WTC11 (cell line): ENCODE results near the gene KSR2. TPM values are rescaled to one million over a fixed set of nuclear protein-coding genes. Genes with fewer than 3 reads are reported as not detected.

Experiments
- ATAC-seq: fragments of 200-7000 bp; cut with Tn5 transposase; 2 replicates; pipeline ENCODE4 v1.10.0; 2021; ENCODE audit warnings: mild to moderate bottlenecking, moderate library complexity
- CTCF ChIA-PET: fragments of 300-600 bp; sonication (Branson Sonifier 250); formaldehyde crosslinking; loops from one replicate; lab custom pipeline; 2021; ENCODE audit warnings: antibody characterized with exemption; lab: Charles Lee
- POLR2A ChIA-PET: fragments of 350-600 bp; sonication (Branson Sonifier 250); formaldehyde crosslinking; loops from one replicate; lab custom pipeline; 2021; ENCODE audit warnings: antibody characterized with exemption; lab: Charles Lee
- DNase-seq: peaks from one replicate; pipeline ENCODE4 v3.0.0; 2021; ENCODE audit warnings: low spot score
- H3K27ac Mint-ChIP-seq: 2 replicates; pipeline ENCODE4 v1.8.0; 2021; ENCODE audit warnings: mixed read lengths
- H3K27me3 Mint-ChIP-seq: 2 replicates; pipeline ENCODE4 v1.8.0; 2021; ENCODE audit warnings: low read depth, mild to moderate bottlenecking, moderate library complexity, mixed read lengths
- H3K36me3 Mint-ChIP-seq: 2 replicates; pipeline ENCODE4 v1.8.0; 2021; ENCODE audit warnings: mixed read lengths
- H3K4me1 Mint-ChIP-seq: 2 replicates; pipeline ENCODE4 v1.8.0; 2022; ENCODE audit warnings: mixed read lengths
- H3K4me3 Mint-ChIP-seq: 2 replicates; pipeline ENCODE4 v1.8.0; 2021; ENCODE audit warnings: mild to moderate bottlenecking, moderate library complexity, mixed read lengths
- H3K9me3 Mint-ChIP-seq: 2 replicates; pipeline ENCODE4 v1.8.0; 2021; ENCODE audit warnings: mixed read lengths
- EMX1 ChIP-seq: fragments of 250-450 bp; sonication (Bioruptor Pico); IDR thresholded peaks from 2 replicates; pipeline ENCODE4 v1.8.0; 2021; ENCODE audit warnings: mild to moderate bottlenecking
- ETV6 ChIP-seq: sonication (generic); formaldehyde crosslinking; IDR thresholded peaks from 2 replicates; pipeline ENCODE4 v1.8.1; 2022; ENCODE audit warnings: mild to moderate bottlenecking, missing genetic modification reagents
- FOXJ3 ChIP-seq: sonication (generic); formaldehyde crosslinking; IDR thresholded peaks from 2 replicates; pipeline ENCODE4 v1.9.0; 2021; ENCODE audit warnings: missing genetic modification reagents, mild to moderate bottlenecking, borderline replicate concordance
- IRF2 ChIP-seq: sonication (generic); formaldehyde crosslinking; IDR thresholded peaks from 2 replicates; pipeline ENCODE4 v1.8.0; 2022; ENCODE audit warnings: low read depth, missing genetic modification reagents, borderline replicate concordance
- NFE2L1 ChIP-seq: sonication (generic); formaldehyde crosslinking; IDR thresholded peaks from 2 replicates; pipeline ENCODE4 v1.8.1; 2023; ENCODE audit warnings: missing genetic modification reagents
- NR1H2 ChIP-seq: sonication (generic); formaldehyde crosslinking; IDR thresholded peaks from 2 replicates; pipeline ENCODE4 v1.9.0; 2021; ENCODE audit warnings: mild to moderate bottlenecking, moderate library complexity, missing genetic modification reagents
- NR2C2 ChIP-seq: sonication (generic); formaldehyde crosslinking; IDR thresholded peaks from 2 replicates; pipeline ENCODE4 v1.8.0; 2022; ENCODE audit warnings: mild to moderate bottlenecking, missing genetic modification reagents
- RELA ChIP-seq: sonication (generic); formaldehyde crosslinking; IDR thresholded peaks from 2 replicates; pipeline ENCODE4 v1.8.1; 2022; ENCODE audit warnings: missing genetic modification reagents, mild to moderate bottlenecking, borderline replicate concordance
- TP53 ChIP-seq: sonication (generic); formaldehyde crosslinking; IDR thresholded peaks from 2 replicates; pipeline ENCODE4 v1.8.1; 2023; ENCODE audit warnings: mild to moderate bottlenecking, missing genetic modification reagents
- ZNF121 ChIP-seq: sonication (generic); formaldehyde crosslinking; IDR thresholded peaks from 2 replicates; pipeline ENCODE4 v1.8.0; 2023; ENCODE audit warnings: missing genetic modification reagents
- ZNF219 ChIP-seq: sonication (generic); formaldehyde crosslinking; IDR thresholded peaks from 2 replicates; pipeline ENCODE4 v1.8.0; 2023; ENCODE audit warnings: missing genetic modification reagents, mild to moderate bottlenecking, borderline replicate concordance
- total RNA-seq: library from RNA; stranded (reverse); gene quantifications from 3 replicates; pipeline ENCODE4 v1.2.3, GENCODE V29; 2021
- TF ChIP-seq, protein P1 (sequence below): sonication (generic); formaldehyde crosslinking; IDR thresholded peaks from 2 replicates; pipeline ENCODE4 v1.8.0; 2023; ENCODE audit warnings: missing genetic modification reagents, mild to moderate bottlenecking, borderline replicate concordance
- TF ChIP-seq, protein P2 (sequence below): fragments of 250-450 bp; sonication (Bioruptor Pico); IDR thresholded peaks from 2 replicates; pipeline ENCODE4 v1.9.0; 2021; ENCODE audit warnings: mild to moderate bottlenecking
- TF ChIP-seq, protein P3 (sequence below): fragments of 250-450 bp; sonication (Bioruptor Pico); IDR thresholded peaks from 2 replicates; pipeline ENCODE4 v1.9.0; 2021; ENCODE audit warnings: mild to moderate bottlenecking, borderline replicate concordance
- TF ChIP-seq, protein P4 (sequence below): sonication (generic); formaldehyde crosslinking; IDR thresholded peaks from 2 replicates; pipeline ENCODE4 v1.8.0; 2022; ENCODE audit warnings: mild to moderate bottlenecking, missing genetic modification reagents
- TF ChIP-seq, protein P5 (sequence below): sonication (generic); formaldehyde crosslinking; IDR thresholded peaks from 2 replicates; pipeline ENCODE4 v1.8.1; 2022; ENCODE audit warnings: mild to moderate bottlenecking, missing genetic modification reagents, moderate library complexity, borderline replicate concordance

KSR2 gene
- total RNA-seq, 1 experiment from 2014 or later, result 2.4 TPM

DNA sequence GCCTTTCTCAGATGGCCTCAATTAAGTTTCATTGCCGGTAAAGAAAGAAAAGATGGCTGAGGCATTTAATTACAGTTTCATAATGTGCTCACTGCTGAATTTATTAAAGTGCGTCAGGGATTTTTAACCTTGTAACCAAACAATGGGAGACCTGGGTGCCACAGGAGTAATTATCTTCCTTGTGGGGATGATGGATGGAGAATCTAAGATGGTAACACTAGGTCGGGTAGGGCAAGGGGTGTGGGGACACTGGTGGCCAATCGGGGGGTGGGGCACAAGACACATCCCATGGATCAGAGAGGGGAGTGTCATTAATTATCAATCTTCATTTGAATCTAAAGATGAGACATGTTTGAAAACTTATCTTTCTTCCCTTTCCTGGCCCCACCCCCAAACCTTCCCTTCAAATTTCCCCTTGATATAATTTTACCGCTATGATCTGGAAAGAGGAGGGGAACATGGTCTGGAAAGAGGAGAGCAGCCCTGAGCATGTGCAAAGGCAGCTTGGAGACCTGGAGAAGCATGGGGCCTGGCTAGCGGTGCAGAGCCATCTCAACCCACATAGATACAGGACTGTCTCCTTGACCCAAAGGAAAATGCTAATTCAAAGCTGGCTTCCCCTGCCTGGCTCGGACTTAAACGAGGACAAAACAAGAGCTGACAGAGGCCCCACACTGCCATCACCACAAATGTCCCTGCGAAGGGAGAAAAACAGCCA is 376.0 kb downstream of the KSR2 start:
- peaks cover 8% of the 10 kb centered on the region for H3K9me3 Mint-ChIP-seq
- TF ChIP-seq NR1H2 (CRISPR knock-in tag) (no peak), IRF2 (CRISPR knock-in tag) (no peak), RELA (CRISPR knock-in tag) (no peak), TP53 (CRISPR knock-in tag) (no peak), FOXJ3 (CRISPR knock-in tag) (no peak), ZNF219 (CRISPR knock-in tag) (no peak), ETV6 (no peak), EMX1 (CRISPR knock-in tag) (no peak), NFE2L1 (CRISPR knock-in tag) (no peak), NR2C2 (CRISPR knock-in tag) (no peak), ZNF121 (no peak)
- TF ChIP-seq, protein P1, sequence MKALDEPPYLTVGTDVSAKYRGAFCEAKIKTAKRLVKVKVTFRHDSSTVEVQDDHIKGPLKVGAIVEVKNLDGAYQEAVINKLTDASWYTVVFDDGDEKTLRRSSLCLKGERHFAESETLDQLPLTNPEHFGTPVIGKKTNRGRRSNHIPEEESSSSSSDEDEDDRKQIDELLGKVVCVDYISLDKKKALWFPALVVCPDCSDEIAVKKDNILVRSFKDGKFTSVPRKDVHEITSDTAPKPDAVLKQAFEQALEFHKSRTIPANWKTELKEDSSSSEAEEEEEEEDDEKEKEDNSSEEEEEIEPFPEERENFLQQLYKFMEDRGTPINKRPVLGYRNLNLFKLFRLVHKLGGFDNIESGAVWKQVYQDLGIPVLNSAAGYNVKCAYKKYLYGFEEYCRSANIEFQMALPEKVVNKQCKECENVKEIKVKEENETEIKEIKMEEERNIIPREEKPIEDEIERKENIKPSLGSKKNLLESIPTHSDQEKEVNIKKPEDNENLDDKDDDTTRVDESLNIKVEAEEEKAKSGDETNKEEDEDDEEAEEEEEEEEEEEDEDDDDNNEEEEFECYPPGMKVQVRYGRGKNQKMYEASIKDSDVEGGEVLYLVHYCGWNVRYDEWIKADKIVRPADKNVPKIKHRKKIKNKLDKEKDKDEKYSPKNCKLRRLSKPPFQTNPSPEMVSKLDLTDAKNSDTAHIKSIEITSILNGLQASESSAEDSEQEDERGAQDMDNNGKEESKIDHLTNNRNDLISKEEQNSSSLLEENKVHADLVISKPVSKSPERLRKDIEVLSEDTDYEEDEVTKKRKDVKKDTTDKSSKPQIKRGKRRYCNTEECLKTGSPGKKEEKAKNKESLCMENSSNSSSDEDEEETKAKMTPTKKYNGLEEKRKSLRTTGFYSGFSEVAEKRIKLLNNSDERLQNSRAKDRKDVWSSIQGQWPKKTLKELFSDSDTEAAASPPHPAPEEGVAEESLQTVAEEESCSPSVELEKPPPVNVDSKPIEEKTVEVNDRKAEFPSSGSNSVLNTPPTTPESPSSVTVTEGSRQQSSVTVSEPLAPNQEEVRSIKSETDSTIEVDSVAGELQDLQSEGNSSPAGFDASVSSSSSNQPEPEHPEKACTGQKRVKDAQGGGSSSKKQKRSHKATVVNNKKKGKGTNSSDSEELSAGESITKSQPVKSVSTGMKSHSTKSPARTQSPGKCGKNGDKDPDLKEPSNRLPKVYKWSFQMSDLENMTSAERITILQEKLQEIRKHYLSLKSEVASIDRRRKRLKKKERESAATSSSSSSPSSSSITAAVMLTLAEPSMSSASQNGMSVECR, result no peak
- TF ChIP-seq, protein P2, sequence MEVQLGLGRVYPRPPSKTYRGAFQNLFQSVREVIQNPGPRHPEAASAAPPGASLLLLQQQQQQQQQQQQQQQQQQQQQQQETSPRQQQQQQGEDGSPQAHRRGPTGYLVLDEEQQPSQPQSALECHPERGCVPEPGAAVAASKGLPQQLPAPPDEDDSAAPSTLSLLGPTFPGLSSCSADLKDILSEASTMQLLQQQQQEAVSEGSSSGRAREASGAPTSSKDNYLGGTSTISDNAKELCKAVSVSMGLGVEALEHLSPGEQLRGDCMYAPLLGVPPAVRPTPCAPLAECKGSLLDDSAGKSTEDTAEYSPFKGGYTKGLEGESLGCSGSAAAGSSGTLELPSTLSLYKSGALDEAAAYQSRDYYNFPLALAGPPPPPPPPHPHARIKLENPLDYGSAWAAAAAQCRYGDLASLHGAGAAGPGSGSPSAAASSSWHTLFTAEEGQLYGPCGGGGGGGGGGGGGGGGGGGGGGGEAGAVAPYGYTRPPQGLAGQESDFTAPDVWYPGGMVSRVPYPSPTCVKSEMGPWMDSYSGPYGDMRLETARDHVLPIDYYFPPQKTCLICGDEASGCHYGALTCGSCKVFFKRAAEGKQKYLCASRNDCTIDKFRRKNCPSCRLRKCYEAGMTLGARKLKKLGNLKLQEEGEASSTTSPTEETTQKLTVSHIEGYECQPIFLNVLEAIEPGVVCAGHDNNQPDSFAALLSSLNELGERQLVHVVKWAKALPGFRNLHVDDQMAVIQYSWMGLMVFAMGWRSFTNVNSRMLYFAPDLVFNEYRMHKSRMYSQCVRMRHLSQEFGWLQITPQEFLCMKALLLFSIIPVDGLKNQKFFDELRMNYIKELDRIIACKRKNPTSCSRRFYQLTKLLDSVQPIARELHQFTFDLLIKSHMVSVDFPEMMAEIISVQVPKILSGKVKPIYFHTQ (CRISPR knock-in tag), result no peak
- TF ChIP-seq, protein P3, sequence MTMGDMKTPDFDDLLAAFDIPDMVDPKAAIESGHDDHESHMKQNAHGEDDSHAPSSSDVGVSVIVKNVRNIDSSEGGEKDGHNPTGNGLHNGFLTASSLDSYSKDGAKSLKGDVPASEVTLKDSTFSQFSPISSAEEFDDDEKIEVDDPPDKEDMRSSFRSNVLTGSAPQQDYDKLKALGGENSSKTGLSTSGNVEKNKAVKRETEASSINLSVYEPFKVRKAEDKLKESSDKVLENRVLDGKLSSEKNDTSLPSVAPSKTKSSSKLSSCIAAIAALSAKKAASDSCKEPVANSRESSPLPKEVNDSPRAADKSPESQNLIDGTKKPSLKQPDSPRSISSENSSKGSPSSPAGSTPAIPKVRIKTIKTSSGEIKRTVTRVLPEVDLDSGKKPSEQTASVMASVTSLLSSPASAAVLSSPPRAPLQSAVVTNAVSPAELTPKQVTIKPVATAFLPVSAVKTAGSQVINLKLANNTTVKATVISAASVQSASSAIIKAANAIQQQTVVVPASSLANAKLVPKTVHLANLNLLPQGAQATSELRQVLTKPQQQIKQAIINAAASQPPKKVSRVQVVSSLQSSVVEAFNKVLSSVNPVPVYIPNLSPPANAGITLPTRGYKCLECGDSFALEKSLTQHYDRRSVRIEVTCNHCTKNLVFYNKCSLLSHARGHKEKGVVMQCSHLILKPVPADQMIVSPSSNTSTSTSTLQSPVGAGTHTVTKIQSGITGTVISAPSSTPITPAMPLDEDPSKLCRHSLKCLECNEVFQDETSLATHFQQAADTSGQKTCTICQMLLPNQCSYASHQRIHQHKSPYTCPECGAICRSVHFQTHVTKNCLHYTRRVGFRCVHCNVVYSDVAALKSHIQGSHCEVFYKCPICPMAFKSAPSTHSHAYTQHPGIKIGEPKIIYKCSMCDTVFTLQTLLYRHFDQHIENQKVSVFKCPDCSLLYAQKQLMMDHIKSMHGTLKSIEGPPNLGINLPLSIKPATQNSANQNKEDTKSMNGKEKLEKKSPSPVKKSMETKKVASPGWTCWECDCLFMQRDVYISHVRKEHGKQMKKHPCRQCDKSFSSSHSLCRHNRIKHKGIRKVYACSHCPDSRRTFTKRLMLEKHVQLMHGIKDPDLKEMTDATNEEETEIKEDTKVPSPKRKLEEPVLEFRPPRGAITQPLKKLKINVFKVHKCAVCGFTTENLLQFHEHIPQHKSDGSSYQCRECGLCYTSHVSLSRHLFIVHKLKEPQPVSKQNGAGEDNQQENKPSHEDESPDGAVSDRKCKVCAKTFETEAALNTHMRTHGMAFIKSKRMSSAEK, result no peak
- TF ChIP-seq, protein P4, sequence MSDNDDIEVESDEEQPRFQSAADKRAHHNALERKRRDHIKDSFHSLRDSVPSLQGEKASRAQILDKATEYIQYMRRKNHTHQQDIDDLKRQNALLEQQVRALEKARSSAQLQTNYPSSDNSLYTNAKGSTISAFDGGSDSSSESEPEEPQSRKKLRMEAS (CRISPR knock-in tag), result no peak
- TF ChIP-seq, protein P5, sequence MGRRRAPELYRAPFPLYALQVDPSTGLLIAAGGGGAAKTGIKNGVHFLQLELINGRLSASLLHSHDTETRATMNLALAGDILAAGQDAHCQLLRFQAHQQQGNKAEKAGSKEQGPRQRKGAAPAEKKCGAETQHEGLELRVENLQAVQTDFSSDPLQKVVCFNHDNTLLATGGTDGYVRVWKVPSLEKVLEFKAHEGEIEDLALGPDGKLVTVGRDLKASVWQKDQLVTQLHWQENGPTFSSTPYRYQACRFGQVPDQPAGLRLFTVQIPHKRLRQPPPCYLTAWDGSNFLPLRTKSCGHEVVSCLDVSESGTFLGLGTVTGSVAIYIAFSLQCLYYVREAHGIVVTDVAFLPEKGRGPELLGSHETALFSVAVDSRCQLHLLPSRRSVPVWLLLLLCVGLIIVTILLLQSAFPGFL, result no peak
- H3K27me3 Mint-ChIP-seq, result no peaks in the 10 kb centered on the region
- no peak overlapping the region for H3K27ac Mint-ChIP-seq
- ChIA-PET CTCF (interaction anchor here (0.8 to 1.7 kb wide), 7 partner anchors 79 to 282 kb away, joined by 3 to 11 read pairs (median 7); no protein-coding TSS in a partner anchor), POLR2A (interaction anchor here (0.7 kb wide), 1 partner anchor 16 kb away, joined by 5 read pairs; no protein-coding TSS in a partner anchor)
- DNase-seq (no peak), ATAC-seq (no peak; the same call in 1 of the 2 replicates)
- no peak overlapping the region for H3K4me3 Mint-ChIP-seq
- H3K36me3 Mint-ChIP-seq, result no peaks in the 10 kb centered on the region
- peaks cover 22% of the 10 kb centered on the region for H3K4me1 Mint-ChIP-seq
